GM15510 (cell line): ENCODE data around the gene PTPN12.

Experiments used
- POLR2A ChIP-seq: IDR thresholded peaks from 3 replicates; pipeline ENCODE4 v1.6.1; 2011; ENCODE audit warnings: borderline replicate concordance; ENCODE audit not compliant: insufficient read length; ENCODE audit errors: extremely low read depth

The PTPN12 gene

DNA sequence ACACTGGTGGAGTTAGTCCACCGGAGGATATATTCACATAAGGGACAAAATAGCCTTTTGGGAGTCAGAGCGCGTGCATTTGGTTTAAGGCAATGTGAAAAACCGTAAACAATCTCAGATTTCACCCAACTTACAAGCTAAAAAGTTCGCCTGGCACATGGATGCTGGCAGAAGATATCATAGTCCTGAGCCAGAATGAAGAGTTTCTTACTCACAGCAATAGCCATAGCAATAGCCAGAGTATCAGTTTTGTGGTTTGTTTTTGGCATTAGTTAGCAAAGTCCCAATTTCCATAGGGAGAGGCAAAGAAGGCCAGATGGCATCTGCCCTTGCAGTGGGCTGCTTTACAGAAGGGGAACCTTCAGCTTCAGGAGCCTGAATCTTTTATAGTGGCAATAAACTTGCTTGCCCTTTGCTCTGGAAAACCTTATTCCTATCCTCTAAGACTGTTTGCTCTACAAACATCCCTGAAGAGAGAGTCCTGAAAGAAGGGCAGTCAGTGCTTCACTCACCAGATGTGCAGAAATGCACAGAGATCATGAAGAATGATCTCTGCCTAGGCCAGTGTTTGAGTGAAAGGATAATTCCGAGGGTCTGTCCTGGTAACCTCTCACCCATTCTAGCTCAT lies 130.5 kb downstream of the PTPN12 start:
- no peak for TF ChIP-seq POLR2A

DNA sequence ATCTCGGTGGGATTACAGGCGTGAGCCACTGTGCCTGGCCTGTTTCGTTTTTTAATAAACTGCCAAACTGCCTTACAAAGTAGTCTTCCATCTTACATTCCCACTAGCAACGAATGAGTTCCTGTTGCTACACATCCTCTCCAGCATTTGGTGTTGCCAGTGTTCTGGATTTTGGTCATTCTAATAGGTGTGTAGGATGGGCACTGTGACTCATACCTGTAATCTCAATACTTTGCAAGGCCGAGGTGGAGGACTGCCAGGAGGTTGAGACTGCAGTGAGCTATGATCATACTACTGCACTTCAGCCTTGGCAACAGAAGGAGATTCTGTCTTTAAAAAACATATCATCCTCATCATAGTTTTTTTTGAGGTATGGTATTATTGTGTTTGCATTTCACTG lies 137.8 kb downstream of the PTPN12 start:
- no peak for TF ChIP-seq POLR2A

DNA sequence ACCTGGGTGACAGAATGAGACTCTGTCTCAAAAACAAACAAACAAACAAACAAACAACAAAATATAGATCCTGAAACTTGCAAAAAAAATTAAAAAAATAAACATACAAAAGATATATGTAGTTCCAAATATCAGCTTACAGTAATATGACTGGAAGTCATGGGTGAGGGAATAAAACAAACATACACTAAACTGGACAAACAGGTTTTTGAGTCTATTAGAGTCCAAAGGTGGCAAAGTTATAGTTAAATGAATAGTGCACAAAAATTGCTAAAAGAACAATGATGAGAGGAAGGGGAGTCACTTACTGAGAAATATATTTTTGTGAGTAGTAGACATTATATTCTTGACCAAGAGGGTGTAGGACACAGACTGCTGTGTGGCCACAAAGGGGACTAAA lies 142.5 kb downstream of the PTPN12 start:
- no peak for TF ChIP-seq POLR2A

DNA sequence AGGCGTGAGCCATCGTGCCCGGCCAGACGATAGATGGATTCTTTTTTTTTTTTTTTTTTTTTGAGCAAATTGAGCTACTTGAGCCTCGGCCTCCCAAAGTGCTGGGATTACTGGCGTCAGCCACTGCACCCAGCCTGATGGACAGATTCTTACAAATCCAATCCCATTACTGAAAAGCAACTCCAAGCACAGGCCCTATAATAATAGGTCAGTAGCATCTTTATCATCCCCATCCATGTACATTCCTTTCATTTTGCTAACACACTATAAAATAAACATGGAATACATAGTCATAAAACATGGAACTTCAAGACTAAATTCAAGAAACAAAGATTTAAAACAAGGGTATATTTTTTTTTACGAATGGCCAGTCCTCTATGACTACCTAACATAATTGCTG lies 143.2 kb downstream of the PTPN12 start:
- TF ChIP-seq POLR2A = no peak

DNA sequence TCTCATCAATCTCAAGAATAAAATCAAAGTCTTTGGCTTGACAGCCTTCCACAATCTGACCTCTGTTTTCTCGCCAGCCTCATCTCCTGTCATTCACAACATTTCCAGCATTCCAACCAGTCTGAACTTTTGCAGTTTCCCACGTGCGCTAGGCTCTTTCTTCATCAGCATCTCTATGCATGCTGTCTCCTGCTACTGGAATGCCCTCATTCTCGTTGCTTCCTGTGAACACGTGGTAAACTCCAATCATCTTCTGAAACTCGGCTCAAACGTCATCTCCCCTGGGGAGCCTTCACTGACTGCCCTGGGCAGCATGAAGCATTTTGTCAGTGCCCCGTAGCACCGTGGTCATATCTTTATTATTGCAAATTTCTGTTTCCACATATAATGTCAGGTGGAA lies 146.9 kb downstream of the PTPN12 start:
- TF ChIP-seq POLR2A = no peak

DNA sequence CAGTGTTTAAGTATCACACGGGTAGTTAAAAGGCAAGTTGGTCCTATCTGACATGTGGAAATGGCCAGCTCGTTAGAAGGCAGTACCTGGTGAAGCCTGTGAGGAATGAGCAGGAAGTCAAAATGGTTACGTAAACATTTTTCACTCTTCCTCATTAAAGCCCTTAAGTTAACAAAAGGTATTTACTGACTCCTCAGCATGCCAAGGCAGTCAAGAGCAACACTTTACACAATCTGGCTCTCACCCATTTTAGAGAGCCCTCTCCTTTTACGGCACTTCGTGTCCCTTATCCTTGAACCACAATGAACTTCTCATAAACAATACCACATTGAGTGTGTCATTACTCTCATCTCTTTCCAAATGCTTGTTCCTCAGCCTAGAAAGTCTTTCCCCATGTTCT lies 148.1 kb downstream of the PTPN12 start:
- no peak for TF ChIP-seq POLR2A

DNA sequence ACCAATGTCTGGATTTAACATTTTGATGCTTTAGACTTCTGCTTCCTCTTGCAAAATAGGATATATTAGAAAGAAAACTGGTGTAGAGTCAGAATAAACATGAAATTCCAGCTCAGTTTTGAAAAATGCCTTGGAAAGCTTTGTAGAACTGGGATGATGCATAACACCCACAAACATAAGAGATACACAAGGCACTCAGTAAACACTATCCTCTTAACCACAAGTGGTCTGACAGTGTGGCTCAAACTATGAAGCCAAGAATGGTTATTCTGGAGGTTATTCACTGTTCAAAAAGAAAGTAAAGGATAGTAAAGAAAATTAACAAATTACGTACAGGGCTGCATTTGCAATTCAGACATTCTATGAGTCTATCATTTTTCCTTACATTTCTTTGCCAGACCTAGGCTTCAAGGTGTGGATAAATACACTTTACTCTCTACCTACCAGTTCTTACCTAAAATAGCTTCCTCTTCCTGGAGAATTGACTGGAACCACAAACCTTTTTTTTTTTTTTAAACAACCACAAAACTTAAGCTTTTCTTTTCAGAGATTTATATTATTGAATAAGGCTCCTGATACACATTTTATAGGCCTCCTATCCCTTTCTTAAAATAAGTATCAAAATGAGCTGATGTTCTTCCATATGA lies 150.1 kb downstream of the PTPN12 start:
- TF ChIP-seq POLR2A = no peak

DNA sequence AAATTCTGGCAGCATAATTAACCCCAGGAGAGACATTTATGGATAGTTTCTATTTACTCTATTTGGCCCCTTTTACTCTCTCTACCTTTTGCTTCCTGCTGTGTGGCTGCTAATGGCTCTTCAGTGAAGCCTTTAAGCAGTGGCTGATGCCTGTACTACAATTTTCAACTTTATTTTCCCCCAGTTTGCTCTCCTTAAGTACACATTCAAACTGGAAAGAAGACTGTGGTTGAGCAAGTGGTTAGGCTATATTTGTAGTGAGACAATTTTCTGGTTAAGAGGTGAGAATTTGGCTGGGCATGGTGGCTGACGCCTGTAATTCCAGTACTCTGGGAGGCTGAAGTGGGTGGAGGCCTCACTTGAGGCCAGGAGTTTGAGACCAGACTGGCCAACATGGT lies 150.7 kb downstream of the PTPN12 start:
- TF ChIP-seq POLR2A = no peak
